SW 1271 (cell line): ENCODE results near the gene ESRRG.
"Not testable (repeated sequence)": the region's sequence is repeated elsewhere in the genome, so short reads cannot be mapped to it uniquely, and the experiment has no call there.

Source experiments
- DNase-seq, 2 experiments: peaks; one replicate each; lab custom pipeline; 2025; lab: John Stamatoyannopoulos, UW

The ESRRG gene

DNA sequence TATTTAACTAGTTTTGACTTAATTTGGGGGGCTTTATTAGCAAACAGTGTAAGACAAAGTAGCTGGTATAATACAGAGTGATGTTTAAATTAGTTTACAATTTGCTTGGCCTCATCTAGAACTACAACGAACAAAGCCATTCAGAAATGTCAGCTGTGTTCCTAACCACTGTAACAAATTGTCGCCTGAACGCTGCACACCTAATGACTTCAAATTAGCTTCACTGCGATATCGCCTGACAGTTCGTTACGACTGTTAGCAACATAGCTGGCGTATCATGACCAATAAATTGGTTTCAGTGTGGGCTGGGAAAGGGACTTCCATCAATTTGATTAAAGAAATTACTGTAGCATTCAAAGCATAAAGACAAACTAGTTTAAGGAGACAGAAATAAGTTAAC lies 160.1 kb downstream of the ESRRG start:
- DNase-seq = no peak

GRCh38 chr1:216562383-216562782 lies 160.8 kb downstream of the ESRRG start:
- no peak for DNase-seq

GRCh38 chr1:216560527-216560926 lies 162.7 kb downstream of the ESRRG start:
- DNase-seq = no peak

DNA sequence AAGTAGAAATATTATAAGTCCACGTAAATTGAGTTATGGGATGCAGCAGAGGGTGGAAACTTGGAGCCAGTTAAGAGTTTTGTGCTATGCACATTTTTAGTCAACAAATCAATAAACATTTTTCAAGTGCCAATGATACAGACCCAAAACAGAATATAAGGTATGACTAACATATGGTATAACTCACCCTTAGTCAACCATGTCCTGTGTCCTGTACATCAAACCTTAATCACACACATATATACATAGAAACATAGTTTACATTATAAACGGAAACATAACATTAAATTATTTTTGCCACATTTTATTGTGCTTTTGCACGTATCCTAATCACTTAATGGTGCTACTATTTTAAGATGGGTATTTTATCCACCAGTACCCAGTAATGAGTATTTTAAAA lies 163.9 kb downstream of the ESRRG start:
- DNase-seq = no peak

GRCh38 chr1:216555653-216556052 lies 167.6 kb downstream of the ESRRG start:
- no peak for DNase-seq

DNA sequence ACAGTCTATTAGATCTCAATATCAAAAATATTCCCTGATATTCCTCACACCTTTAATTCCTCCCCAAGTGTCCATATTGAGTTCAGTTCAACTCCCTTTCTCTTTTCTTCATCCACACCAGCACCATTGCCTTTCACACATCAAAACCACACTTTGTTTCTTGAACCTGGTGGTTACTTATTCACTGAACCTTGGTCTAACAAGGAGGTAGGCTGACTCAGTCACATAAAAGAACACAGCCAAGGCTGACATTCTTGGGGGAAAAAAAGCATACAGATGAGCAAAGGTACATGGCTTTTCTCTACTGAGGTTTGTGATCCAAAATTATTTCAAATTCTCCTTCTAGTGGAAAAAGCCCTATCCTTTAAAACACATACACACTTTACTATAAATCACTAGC lies 168.3 kb downstream of the ESRRG start:
- no peak for DNase-seq

GRCh38 chr1:216553766-216554165 lies 169.5 kb downstream of the ESRRG start:
- DNase-seq = no peak

DNA sequence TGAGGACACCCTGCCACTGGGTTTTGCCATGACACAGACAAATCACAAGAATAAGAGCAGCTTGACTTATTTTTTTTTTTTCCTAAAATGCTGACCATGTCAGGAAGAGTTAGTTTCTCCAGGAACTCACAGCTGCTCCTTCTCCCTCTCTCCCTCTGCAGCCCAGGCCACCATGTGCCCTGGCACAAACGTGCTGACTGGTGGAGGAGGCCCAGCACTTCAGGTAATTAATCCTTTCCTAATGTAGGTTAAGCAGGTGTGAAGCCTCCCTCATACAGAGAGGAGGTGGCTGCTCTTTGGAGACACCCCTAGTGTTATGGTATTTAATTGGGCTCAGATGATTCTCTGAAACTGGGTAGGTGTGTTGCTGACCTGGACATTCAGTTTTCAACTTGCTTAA lies 170.2 kb downstream of the ESRRG start:
- no peak for DNase-seq

GRCh38 chr1:216549796-216550195 lies 173.4 kb downstream of the ESRRG start:
- no peak for DNase-seq

GRCh38 chr1:216542741-216543140 lies 180.5 kb downstream of the ESRRG start:
- no peak for DNase-seq

DNA sequence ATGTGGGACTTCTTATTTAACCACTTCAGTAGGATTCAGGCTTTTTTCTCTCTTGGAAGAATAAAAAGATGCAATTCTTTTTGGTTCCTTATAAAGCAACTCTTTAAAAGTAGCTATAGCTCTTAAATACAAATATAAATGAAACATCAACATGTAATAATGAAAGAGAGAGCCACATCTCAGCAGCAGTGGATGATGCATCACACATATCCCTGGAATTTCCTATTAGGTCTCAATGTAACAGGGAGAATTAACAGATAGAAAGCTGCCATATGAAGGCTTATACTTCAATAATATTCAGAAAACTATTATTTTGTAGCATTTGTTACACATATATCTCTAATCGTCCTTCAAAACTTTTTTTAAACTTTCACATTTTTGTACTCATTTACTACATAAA lies 181.0 kb downstream of the ESRRG start:
- DNase-seq = no peak

GRCh38 chr1:216535751-216536150 lies 187.5 kb downstream of the ESRRG start:
- no peak for DNase-seq

DNA sequence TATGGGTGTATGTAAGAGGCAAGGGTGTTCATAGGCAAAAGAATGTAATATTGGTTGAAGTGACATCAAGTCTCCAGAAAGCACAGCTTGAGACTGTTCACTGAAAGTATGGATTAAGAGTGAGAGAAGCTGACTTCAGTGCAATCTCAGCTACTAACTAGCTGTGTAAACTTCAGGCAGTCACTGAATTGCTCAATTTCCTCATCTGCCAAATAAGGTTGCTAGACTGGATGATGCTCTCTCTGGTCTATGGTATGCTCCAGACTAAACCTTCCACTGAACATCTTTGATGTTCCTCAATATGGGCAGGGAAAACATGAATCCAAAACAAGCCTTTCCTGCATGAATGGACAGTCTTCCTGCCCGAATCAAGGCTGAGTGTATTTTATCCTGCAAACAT lies 188.2 kb downstream of the ESRRG start:
- no peak for DNase-seq

DNA sequence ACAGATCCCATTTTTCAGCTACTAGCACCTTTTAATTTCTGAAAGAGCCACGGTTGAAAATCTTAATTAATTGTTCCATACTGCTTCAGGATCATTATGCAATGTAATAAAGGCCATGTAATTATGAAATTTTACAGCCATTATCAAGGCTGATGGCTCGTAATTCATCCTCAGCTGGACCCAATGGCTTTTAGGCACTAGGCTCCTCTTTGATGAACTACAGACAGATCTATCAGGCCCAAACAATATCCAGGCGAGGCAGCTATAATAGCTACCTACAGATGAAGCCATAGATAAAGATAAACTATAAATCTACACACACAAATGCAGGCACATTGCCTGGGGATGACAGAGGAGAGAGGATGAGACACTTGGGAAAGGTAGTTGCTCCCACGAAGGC lies 189.5 kb downstream of the ESRRG start:
- no peak for DNase-seq

- no peak for DNase-seq
Observed at GRCh38 chr1:216532251-216532798, 190.9 kb downstream of the ESRRG start.

DNA sequence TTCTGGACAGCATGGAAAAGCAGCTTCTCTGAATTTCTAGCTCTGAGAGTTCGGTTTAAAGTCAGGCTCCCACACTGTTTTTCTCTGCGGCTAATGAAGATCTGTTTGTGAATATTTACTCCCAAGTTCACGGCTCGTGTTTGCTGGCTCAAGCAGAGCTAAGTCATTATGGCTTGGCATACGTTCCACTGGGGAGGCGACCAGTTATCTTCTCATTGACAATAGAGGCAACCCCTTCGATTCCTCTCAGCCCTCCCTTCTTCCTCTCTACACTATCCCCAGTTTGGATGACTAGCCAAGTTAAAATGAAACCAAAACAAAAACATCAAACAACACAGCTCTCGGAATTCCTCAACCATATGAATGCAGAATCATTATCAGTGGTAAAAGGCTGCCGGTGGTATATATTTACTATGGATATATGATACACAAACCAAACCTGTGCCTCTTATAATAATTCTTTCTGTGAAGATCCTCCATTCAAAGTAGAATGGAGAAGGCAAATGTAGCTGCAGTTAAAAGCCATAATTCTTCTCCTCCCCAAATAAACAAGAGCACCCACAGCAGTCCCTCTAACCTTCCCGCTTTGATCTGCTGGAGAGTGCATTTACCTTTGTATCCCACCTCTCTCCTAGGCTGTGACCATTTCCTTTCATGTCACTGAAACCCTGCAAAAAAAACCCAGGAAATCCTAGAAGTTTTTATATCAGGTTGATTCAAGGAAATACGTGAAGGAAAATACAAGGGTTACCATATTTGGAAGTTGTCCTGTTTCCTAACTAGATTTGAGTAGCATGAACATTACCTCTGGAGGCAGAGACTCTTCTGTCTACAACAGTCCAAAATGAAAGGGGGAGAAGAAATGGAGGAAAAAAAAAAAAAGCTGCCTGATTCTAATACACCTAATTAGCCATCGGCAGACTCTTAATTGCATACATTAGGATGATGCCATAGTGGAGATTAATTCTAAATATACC lies 191.7 kb downstream of the ESRRG start:
- no peak for DNase-seq

- not testable (repeated sequence) for DNase-seq
Observed at GRCh38 chr1:216529851-216530250, 193.4 kb downstream of the ESRRG start.

- DNase-seq = no peak
Observed at GRCh38 chr1:216528816-216529215, 194.4 kb downstream of the ESRRG start.

DNA sequence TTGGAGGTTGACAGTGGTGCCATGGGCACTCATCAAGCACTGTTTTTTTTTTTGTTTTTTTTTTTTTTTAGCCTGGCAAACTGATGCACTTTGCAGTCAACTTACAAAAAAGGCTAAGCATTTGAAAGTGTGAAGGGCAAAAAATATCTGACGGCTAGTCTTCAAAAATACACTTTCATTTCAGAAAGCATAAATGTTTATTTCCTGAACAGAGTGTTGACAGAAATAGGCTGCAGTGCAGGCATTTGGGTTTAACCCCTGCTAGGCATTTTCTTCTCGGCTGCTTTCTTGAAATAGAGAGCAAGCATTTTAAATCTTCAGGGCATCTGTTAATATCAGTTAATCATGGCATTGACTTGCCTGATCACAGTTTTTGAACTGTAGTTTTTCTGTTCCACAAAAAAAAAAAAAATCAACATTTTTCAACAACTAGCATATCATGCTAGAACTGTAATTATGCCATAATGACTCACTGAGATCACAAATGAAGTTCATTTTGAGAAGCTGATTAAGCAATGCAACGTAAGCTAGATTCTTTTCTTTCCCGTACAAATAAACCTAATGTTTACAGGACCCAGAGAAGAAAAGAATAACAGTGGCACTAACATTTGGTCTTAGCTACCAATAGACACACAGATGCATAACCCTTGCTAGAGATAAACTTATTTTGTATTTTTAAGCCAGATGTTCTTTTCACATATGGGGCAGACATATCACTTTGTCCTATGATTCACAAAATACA lies 199.6 kb downstream of the ESRRG start:
- no peak for DNase-seq

GRCh38 chr1:216523043-216523442 lies 200.2 kb downstream of the ESRRG start:
- DNase-seq = no peak

DNA sequence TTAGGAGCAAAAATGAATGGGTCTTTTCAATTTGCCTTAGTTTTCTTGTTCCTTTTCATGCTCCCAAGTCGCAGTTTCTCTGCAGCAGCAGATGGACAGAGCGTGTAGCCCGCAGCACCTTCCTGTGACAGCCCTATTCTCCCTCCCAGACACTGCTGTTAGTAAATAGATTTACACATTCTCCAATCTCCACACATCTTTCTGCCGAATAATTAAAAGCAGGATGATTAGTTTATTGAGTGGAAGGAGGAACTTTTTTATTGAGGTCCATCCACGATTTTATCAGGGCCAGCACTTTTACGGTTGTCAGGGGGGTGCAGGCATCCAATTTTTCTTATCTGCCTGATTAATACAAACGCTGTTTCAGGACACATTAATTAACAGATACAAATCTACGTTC lies 201.8 kb downstream of the ESRRG start:
- DNase-seq = no peak

DNA sequence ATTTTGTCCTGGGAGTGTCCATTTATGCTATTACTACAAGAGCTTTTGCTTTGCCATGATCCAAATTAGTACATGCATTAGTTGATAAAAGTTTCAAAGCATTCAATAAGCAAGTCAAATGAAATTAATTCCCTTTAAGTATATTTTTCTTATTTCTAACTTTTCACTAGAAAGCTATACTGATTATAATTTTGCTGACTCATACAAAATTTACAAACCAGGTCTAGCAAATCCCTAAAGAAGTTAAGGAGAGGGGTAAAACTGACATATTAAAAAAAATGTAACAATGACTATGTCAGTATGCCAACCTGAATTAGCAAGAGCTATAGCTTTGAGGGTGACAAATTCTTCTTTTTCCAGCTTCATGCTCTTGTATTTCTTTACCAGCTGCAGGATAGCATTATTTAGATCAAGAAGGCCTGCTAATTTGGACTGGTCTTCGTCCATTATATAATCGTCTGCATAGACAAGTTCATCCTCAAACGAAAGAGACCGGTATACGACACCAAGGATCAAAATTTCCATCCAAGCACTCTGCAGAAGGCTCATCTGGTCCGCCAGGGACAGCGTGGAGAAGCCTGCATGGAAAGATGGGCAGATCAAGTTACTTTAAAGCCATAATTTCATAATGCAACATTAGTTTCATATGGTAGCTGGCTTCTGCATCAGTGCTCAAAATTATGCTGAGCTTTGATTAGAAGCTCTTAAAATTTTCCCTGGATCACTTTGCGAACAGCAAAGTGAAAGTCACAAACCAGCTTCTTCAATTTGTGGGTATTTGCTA lies 204.2 kb downstream of the ESRRG start:
- DNase-seq = no peak
